Neuronal stem cell (in vitro differentiated cells): ENCODE data around the gene SDHD.

Source experiments
- DNase-seq: peaks from one replicate; pipeline ENCODE4 v3.0.0-alpha.2; 2013; ENCODE audit warnings: low spot score
- H2AFZ ChIP-seq: one replicate; pipeline ENCODE4 v1.6.1; 2013; ENCODE audit warnings: mild to moderate bottlenecking, low read length, inconsistent platforms
- H2AK5ac ChIP-seq: 2 replicates; pipeline ENCODE4 v1.6.1; 2013; ENCODE audit warnings: low read depth, mild to moderate bottlenecking, inconsistent platforms, low read length, moderate library complexity, mixed read lengths
- H2BK120ac ChIP-seq: 2 replicates; pipeline ENCODE4 v1.6.1; 2013; ENCODE audit warnings: low read depth, mild to moderate bottlenecking, inconsistent platforms, low read length, moderate library complexity, mixed read lengths
- H2BK12ac ChIP-seq: one replicate; pipeline ENCODE4 v1.6.1; 2013; ENCODE audit warnings: low read length, inconsistent platforms
- H2BK15ac ChIP-seq: 2 replicates; pipeline ENCODE4 v1.6.1; 2013; ENCODE audit warnings: mild to moderate bottlenecking, low read length, inconsistent platforms, mixed read lengths
- H2BK5ac ChIP-seq: one replicate; pipeline ENCODE4 v1.6.1; 2013; ENCODE audit warnings: inconsistent platforms, mild to moderate bottlenecking, low read length, moderate library complexity
- H3K14ac ChIP-seq: one replicate; pipeline ENCODE4 v1.6.1; 2013; ENCODE audit warnings: low read length, inconsistent platforms
- H3K18ac ChIP-seq: 2 replicates; pipeline ENCODE4 v1.6.1; 2013; ENCODE audit warnings: low read length, inconsistent platforms
- H3K23ac ChIP-seq: 2 replicates; pipeline ENCODE4 v1.6.1; 2013; ENCODE audit warnings: low read depth, mild to moderate bottlenecking, mixed read lengths, low read length, inconsistent platforms; ENCODE audit not compliant: poor library complexity
- H3K27ac ChIP-seq: replicated peaks from 3 replicates; pipeline ENCODE4 v1.5.1; 2013; ENCODE audit warnings: low read length, inconsistent platforms
- H3K27me3 ChIP-seq, 3 experiments: 2 replicates each; pipeline ENCODE4 v1.6.1; 2013; ENCODE audit warnings: low read length in 3 of 3, mild to moderate bottlenecking in 2 of 3, inconsistent platforms in 1 of 3, low read depth in 1 of 3, mixed read lengths in 1 of 3, moderate library complexity in 1 of 3; ENCODE audit not compliant: control insufficient read depth in 3 of 3, insufficient read depth in 3 of 3
- H3K36me3 ChIP-seq, 2 donors: replicated peaks in 1 of 2; 2 replicates each; pipeline ENCODE4 v1.6.1; 2013; ENCODE audit warnings: low read length in 2 of 2; ENCODE audit not compliant: control insufficient read depth in 2 of 2, insufficient read depth in 2 of 2
- H3K4ac ChIP-seq: 2 replicates; pipeline ENCODE4 v1.6.1; 2013; ENCODE audit warnings: inconsistent platforms, mild to moderate bottlenecking, low read length, moderate library complexity
- H3K4me1 ChIP-seq, 2 donors: 1 replicate in 1 of 2; 2 replicates in 1 of 2; pipeline ENCODE4 v1.6.1; 2013; ENCODE audit warnings: low read length in 2 of 2, low read depth in 1 of 2; ENCODE audit not compliant: control insufficient read depth in 2 of 2, insufficient read depth in 1 of 2
- H3K4me2 ChIP-seq: one replicate; pipeline ENCODE4 v1.6.1; 2013; ENCODE audit warnings: mild to moderate bottlenecking, low read length, inconsistent platforms; ENCODE audit not compliant: insufficient read depth, poor library complexity, severe bottlenecking
- H3K4me3 ChIP-seq, 2 donors: 2 replicates each; pipeline ENCODE4 v1.5.1; 2013; ENCODE audit warnings: low read length in 2 of 2, mild to moderate bottlenecking in 2 of 2, inconsistent platforms in 1 of 2, moderate library complexity in 1 of 2
- H3K79me1 ChIP-seq: one replicate; pipeline ENCODE4 v1.6.1; 2013; ENCODE audit warnings: low read depth, mild to moderate bottlenecking, inconsistent platforms, low read length, moderate library complexity
- H3K9ac ChIP-seq: one replicate; pipeline ENCODE4 v1.6.1; 2013; ENCODE audit warnings: mild to moderate bottlenecking, low read depth, low read length, inconsistent platforms; ENCODE audit not compliant: poor library complexity
- H3K9me3 ChIP-seq, 2 donors: replicated peaks in 1 of 2; 2 replicates each; pipeline versions ENCODE3 to v1.6.1; 2013; ENCODE audit warnings: low read length in 2 of 2, mild to moderate bottlenecking in 2 of 2, inconsistent platforms in 1 of 2, low read depth in 1 of 2, mixed read lengths in 1 of 2, moderate library complexity in 1 of 2; ENCODE audit not compliant: control insufficient read depth in 2 of 2, insufficient read depth in 1 of 2
- H4K8ac ChIP-seq: one replicate; pipeline ENCODE4 v1.6.1; 2013; ENCODE audit warnings: low read depth, mild to moderate bottlenecking, inconsistent platforms, low read length, moderate library complexity
- H4K91ac ChIP-seq: one replicate; pipeline ENCODE4 v1.6.1; 2013; ENCODE audit warnings: low read length, low read depth, mild to moderate bottlenecking, inconsistent platforms; ENCODE audit not compliant: poor library complexity
- WGBS, 2 donors: extraction: QIAGEN DNeasy Blood & Tissue Kit; methylation state at CpG; one replicate each; pipeline ENCODE4 v1.1.7; 2013; ENCODE audit warnings: missing lambda C conversion rate in 2 of 2, mixed read lengths in 1 of 2; ENCODE audit not compliant: insufficient read length in 2 of 2, insufficient replicate concordance in 1 of 2; ENCODE audit errors: extremely low coverage in 2 of 2; 5-methylcytosine and 5-hydroxymethylcytosine counted together

SDHD gene

DNA sequence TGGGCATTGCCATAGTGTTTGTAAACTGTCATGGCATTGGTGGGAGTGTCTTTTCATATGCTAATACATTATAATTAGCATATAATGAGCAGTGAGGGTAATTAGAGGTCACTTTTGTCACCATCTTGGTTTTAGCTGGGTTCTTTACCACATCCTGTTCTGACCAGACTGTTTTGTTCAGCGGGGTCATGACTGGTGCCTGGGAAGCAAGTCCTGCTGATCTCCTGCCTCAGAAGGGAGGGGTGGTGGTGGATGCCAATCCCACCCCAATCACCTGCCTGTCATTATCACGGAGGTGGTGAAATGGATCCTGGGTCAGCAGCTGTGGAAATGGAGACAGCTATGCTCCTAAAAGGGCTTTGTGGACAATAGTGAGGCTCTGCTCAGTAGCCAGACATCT lies 46.1 kb downstream of the SDHD start:
- Histone ChIP-seq H3K9ac (no peak overlapping the region), H3K4me2 (no peak overlapping the region), H2BK120ac (no peak overlapping the region), H3K27me3 (no peaks in the 10 kb centered on the region), H2AFZ (no peak overlapping the region), H3K36me3 (no peaks in the 10 kb centered on the region), H3K18ac (no peak overlapping the region), H3K14ac (no peak overlapping the region), H3K79me1 (no peaks in the 10 kb centered on the region), H2BK15ac (no peak overlapping the region), H4K8ac (no peak overlapping the region), H3K4ac (no peak overlapping the region), H4K91ac (no peak overlapping the region), H3K27ac (no peak overlapping the region), H3K4me3 (peak overlapping the region in 1 of 2 donors; percentile 58), H2BK12ac (no peak overlapping the region), H3K23ac (no peak overlapping the region), H2BK5ac (no peak overlapping the region), H3K4me1 (no peaks in the 10 kb centered on the region), H2AK5ac (no peak overlapping the region), H3K9me3 (no peaks in the 10 kb centered on the region)
- no peak for DNase-seq
- WGBS, 2 donors = no CpG with 5 or more reads among the region's 2 CpGs

GRCh38 chr11:112134473-112134872 lies 47.8 kb downstream of the SDHD start:
- no peaks in the 10 kb centered on the region for H3K9me3 ChIP-seq
- no peak overlapping the region for H3K4ac ChIP-seq
- no CpG with 5 or more reads among the region's 4 CpGs for WGBS, 2 donors
- H3K4me3 ChIP-seq = no peak overlapping the region
- H4K8ac ChIP-seq = no peak overlapping the region
- no peak overlapping the region for H3K23ac ChIP-seq
- no peak overlapping the region for H3K18ac ChIP-seq
- H3K27ac ChIP-seq = no peak overlapping the region
- H3K9ac ChIP-seq = no peak overlapping the region
- H3K14ac ChIP-seq = no peak overlapping the region
- H2BK120ac ChIP-seq = no peak overlapping the region
- H3K36me3 ChIP-seq = no peaks in the 10 kb centered on the region
- DNase-seq = no peak
- no peak overlapping the region for H2BK5ac ChIP-seq
- H3K4me2 ChIP-seq = no peak overlapping the region
- no peaks in the 10 kb centered on the region for H3K4me1 ChIP-seq
- no peak overlapping the region for H2BK15ac ChIP-seq
- H3K79me1 ChIP-seq = no peaks in the 10 kb centered on the region
- H2BK12ac ChIP-seq = no peak overlapping the region
- H4K91ac ChIP-seq = no peak overlapping the region
- H3K27me3 ChIP-seq = no peaks in the 10 kb centered on the region
- no peak overlapping the region for H2AFZ ChIP-seq
- no peak overlapping the region for H2AK5ac ChIP-seq

GRCh38 chr11:112143597-112143996 lies 56.9 kb downstream of the SDHD start:
- Histone ChIP-seq H3K14ac (no peak overlapping the region), H4K8ac (no peak overlapping the region), H3K27ac (no peak overlapping the region), H3K79me1 (no peaks in the 10 kb centered on the region), H3K4me2 (no peak overlapping the region), H3K27me3 (no peaks in the 10 kb centered on the region), H2AK5ac (no peak overlapping the region), H3K9ac (no peak overlapping the region), H3K23ac (no peak overlapping the region), H3K4ac (no peak overlapping the region), H3K4me3 (no peak overlapping the region), H3K36me3 (no peaks in the 10 kb centered on the region), H3K9me3 (no peaks in the 10 kb centered on the region), H2BK120ac (no peak overlapping the region), H4K91ac (no peak overlapping the region), H2BK15ac (no peak overlapping the region), H2BK12ac (no peak overlapping the region), H3K4me1 (no peaks in the 10 kb centered on the region), H2AFZ (no peak overlapping the region), H2BK5ac (no peak overlapping the region), H3K18ac (no peak overlapping the region)
- DNase-seq = no peak
- no CpG with 5 or more reads among the region's 3 CpGs for WGBS, 2 donors
